ENCODE data around the gene ABLIM2. TPM values are rescaled to one million over a fixed set of nuclear protein-coding genes. Genes with fewer than 3 reads are reported as not detected.

Gene ABLIM2
- total RNA-seq, 1 experiment from 2014 or later, result 6.1 TPM

- Histone ChIP-seq H4K20me1 (ENCODE audit: insufficient read depth) (no peaks in the 10 kb centered on the region), H3K4me3 (replicated peaks in 1 of 2; ENCODE audit: low read depth in 1 of 2, low read length in 2 of 2) (no peak overlapping the region), H3K27ac (ENCODE audit: low read depth, low read length) (no peak overlapping the region), H3K9me2 (ENCODE audit: insufficient read depth) (no peaks in the 10 kb centered on the region), H3K36me3 (ENCODE audit: control insufficient read depth in 1 of 2, insufficient read depth in 2 of 2, low read length in 2 of 2) (no peaks in the 10 kb centered on the region), H3K9me3 (ENCODE audit: control insufficient read depth in 1 of 2, insufficient read depth in 1 of 2, low read depth in 1 of 2, low read length in 2 of 2) (no peaks in the 10 kb centered on the region), H3K79me2 (ENCODE audit: insufficient read depth, low read length) (no peaks in the 10 kb centered on the region), H2AFZ (ENCODE audit: low read depth, low read length, poor library complexity, severe bottlenecking) (no peak overlapping the region), H3K27me3 (ENCODE audit: insufficient read depth, low read length) (peaks cover 10% of the 10 kb centered on the region; the same call in 1 of the 2 replicates), H3K9ac (ENCODE audit: low read length) (no peak overlapping the region), H3K4me2 (ENCODE audit: low read length) (no peak overlapping the region), H3K4me1 (ENCODE audit: control insufficient read depth in 1 of 2, insufficient read depth in 2 of 2, low read length in 2 of 2) (no peaks in the 10 kb centered on the region)
- no peak for TF ChIP-seq REST (IDR thresholded peaks at IDR 0.05; ENCODE audit: low read depth)
- no peak for TF ChIP-seq CEBPB (IDR thresholded peaks at IDR 0.05; ENCODE audit: low read depth)
- no peak for TF ChIP-seq SIN3A (IDR thresholded peaks at IDR 0.05; ENCODE audit: low read depth)
- TF ChIP-seq JUND (IDR thresholded peaks at IDR 0.05), result no peak
- no peak for TF ChIP-seq EZH2phosphoT487 (IDR thresholded peaks at IDR 0.05; ENCODE audit: borderline replicate concordance)
- TF ChIP-seq SRF (IDR thresholded peaks at IDR 0.05; ENCODE audit: low read depth), result no peak
- TF ChIP-seq EZH2 (IDR thresholded peaks at IDR 0.05), result no peak
- TF ChIP-seq ATF3 (IDR thresholded peaks at IDR 0.05), result no peak
- no peak for TF ChIP-seq MAX (IDR thresholded peaks at IDR 0.05)
- no peak for TF ChIP-seq RAD21 (IDR thresholded peaks at IDR 0.05; ENCODE audit: low read depth)
- TF ChIP-seq, protein P1, sequence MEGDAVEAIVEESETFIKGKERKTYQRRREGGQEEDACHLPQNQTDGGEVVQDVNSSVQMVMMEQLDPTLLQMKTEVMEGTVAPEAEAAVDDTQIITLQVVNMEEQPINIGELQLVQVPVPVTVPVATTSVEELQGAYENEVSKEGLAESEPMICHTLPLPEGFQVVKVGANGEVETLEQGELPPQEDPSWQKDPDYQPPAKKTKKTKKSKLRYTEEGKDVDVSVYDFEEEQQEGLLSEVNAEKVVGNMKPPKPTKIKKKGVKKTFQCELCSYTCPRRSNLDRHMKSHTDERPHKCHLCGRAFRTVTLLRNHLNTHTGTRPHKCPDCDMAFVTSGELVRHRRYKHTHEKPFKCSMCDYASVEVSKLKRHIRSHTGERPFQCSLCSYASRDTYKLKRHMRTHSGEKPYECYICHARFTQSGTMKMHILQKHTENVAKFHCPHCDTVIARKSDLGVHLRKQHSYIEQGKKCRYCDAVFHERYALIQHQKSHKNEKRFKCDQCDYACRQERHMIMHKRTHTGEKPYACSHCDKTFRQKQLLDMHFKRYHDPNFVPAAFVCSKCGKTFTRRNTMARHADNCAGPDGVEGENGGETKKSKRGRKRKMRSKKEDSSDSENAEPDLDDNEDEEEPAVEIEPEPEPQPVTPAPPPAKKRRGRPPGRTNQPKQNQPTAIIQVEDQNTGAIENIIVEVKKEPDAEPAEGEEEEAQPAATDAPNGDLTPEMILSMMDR (IDR thresholded peaks at IDR 0.05 in 2 of 3, conservative IDR thresholded peaks at IDR 0.05 in 1 of 3; ENCODE audit: borderline replicate concordance in 1 of 3, insufficient read depth in 1 of 3, low read depth in 2 of 3, low read length in 2 of 3), result no peak
- ChIA-PET POLR2A (no interaction called here), RAD21 (ENCODE audit: low non-redundant PET in 1 of 2, low total read pairs in 2 of 2, uncharacterized antibody in 2 of 2, unreplicated experiment in 2 of 2) (no interaction called here), CTCF (no interaction called here)
- intact Hi-C loops (cut with micrococcal nuclease), result no loop called here
- no TSS peak for BruUV-seq (replicated peaks)
- DNase-seq (ENCODE audit: low read depth, low spot score) (no peak), ATAC-seq (no peak)
These were observed 150.2 kb downstream of the ABLIM2 start for GRCh38 chr4:8008391-8008790.
